HG03354 (cell line): ENCODE measurements around the gene ZNF202.

Source experiments
- ATAC-seq: cut with Tn5 transposase; IDR thresholded peaks from one replicate; pipeline ENCODE4 v1.9.1; 2021; ENCODE audit warnings: mild to moderate bottlenecking; ENCODE audit not compliant: unreplicated experiment, poor library complexity, severe bottlenecking

ZNF202 gene

GRCh38 chr11:123692961-123693360 is 48.5 kb downstream of the ZNF202 start:
- ATAC-seq, result no peak

- no peak for ATAC-seq
These were observed 51.0 kb downstream of the ZNF202 start for GRCh38 chr11:123690485-123690884.

- ATAC-seq, result no peak
These were observed 56.9 kb downstream of the ZNF202 start for GRCh38 chr11:123684601-123685000.

GRCh38 chr11:123683428-123684170 is 57.9 kb downstream of the ZNF202 start:
- no peak for ATAC-seq

GRCh38 chr11:123682696-123683410 is 58.6 kb downstream of the ZNF202 start:
- ATAC-seq, result no peak

GRCh38 chr11:123681030-123681429 is 60.4 kb downstream of the ZNF202 start:
- no peak for ATAC-seq

GRCh38 chr11:123678246-123678645 is 63.2 kb downstream of the ZNF202 start:
- no peak for ATAC-seq

GRCh38 chr11:123677510-123677909 is 64.0 kb downstream of the ZNF202 start:
- ATAC-seq, result no peak

GRCh38 chr11:123674297-123674696 is 67.2 kb downstream of the ZNF202 start:
- no peak for ATAC-seq
